Measurements from ENCODE around the gene TSPAN17.

DNA sequence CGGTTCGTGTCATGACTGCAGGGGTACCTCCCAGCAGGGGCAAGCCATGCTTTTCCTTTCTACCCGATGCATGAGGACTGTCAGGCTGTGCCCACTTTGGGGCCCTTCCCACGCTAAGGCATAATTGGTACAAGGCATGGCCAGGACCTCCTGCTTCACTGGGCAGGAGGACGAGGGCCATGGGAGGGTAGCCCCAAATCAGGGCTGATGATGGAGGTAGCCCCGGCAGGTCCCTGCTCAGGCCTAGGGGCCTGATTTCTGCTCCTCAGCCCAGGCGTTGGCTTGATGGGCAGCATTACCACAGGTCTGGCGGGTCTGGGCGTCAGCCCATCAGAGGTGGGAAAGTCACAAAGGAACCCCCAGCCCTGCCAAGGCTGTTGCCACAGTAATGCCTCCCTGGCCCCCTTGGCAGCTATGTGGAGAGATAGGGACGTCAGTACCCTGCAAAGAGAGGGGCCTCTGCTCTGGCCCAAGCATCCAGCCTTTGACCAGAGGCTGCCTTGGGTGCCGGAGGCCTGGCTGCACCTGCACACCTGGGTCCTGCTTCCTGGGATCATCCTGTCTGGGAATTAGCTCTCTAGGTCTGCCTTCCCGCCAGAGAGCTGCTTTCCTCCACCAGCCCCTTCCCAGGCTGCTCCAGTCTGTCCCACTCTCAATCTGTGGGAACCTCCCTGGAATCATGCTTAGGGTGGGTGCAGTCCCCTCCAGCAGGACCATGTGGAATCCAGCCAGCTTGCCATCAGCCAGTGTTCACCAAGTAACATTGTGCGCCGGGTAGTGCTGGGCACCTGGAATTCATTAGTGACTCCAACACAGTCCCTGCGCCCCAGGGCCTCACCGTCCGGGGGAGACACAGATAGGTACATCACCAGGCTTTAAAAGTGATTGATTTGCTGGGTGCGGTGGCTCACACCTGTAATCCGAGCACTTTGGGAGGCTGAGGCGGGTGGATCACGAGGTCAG is 15.4 kb downstream of the TSPAN17 start:
- TF ChIP-seq POLR2A (IDR thresholded peaks at IDR 0.05; ENCODE audit: borderline replicate concordance, extremely low read depth, insufficient read depth, insufficient read length) (no peak), SIN3A (IDR thresholded peaks at IDR 0.05; ENCODE audit: low read depth) (no peak), EZH2phosphoT487 (IDR thresholded peaks at IDR 0.05; ENCODE audit: borderline replicate concordance) (no peak), JUND (IDR thresholded peaks at IDR 0.05) (no peak), ZNF274 (IDR thresholded peaks at IDR 0.05; ENCODE audit: low read depth, low read length) (no peak), EZH2 (IDR thresholded peaks at IDR 0.05) (no peak), POLR2AphosphoS5 (IDR thresholded peaks at IDR 0.05; ENCODE audit: low read depth, low read length) (no peak), TCF7L2 (IDR thresholded peaks at IDR 0.05; ENCODE audit: borderline replicate concordance, extremely low read depth, insufficient read depth, insufficient read length) (no peak), CEBPB (IDR thresholded peaks at IDR 0.05; ENCODE audit: low read depth) (no peak)
- TF ChIP-seq, protein P1, sequence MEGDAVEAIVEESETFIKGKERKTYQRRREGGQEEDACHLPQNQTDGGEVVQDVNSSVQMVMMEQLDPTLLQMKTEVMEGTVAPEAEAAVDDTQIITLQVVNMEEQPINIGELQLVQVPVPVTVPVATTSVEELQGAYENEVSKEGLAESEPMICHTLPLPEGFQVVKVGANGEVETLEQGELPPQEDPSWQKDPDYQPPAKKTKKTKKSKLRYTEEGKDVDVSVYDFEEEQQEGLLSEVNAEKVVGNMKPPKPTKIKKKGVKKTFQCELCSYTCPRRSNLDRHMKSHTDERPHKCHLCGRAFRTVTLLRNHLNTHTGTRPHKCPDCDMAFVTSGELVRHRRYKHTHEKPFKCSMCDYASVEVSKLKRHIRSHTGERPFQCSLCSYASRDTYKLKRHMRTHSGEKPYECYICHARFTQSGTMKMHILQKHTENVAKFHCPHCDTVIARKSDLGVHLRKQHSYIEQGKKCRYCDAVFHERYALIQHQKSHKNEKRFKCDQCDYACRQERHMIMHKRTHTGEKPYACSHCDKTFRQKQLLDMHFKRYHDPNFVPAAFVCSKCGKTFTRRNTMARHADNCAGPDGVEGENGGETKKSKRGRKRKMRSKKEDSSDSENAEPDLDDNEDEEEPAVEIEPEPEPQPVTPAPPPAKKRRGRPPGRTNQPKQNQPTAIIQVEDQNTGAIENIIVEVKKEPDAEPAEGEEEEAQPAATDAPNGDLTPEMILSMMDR (IDR thresholded peaks at IDR 0.05 in 2 of 3, conservative IDR thresholded peaks at IDR 0.05 in 1 of 3; ENCODE audit: borderline replicate concordance in 1 of 3, insufficient read depth in 1 of 3, low read depth in 2 of 3, low read length in 2 of 3) = no peak
- TF ChIP-seq, protein P2, sequence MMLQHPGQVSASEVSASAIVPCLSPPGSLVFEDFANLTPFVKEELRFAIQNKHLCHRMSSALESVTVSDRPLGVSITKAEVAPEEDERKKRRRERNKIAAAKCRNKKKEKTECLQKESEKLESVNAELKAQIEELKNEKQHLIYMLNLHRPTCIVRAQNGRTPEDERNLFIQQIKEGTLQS (IDR thresholded peaks at IDR 0.05) = no peak
- TF ChIP-seq, protein P3, sequence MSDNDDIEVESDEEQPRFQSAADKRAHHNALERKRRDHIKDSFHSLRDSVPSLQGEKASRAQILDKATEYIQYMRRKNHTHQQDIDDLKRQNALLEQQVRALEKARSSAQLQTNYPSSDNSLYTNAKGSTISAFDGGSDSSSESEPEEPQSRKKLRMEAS (IDR thresholded peaks at IDR 0.05) = no peak

Measured in HCT116 (cell line).